HEK293 (cell line): ENCODE results near the gene ZDHHC14.

Experiments
- CTCF ChIA-PET: fragments of 350-600 bp; formaldehyde crosslinking; extraction: SDS; loops from one replicate; lab custom pipeline; 2021; ENCODE audit warnings: antibody characterized with exemption; lab: Yijun Ruan, JAX
- POLR2A ChIA-PET: fragments of 300-600 bp; formaldehyde crosslinking; extraction: SDS; loops from one replicate; lab custom pipeline; 2020; ENCODE audit warnings: antibody characterized with exemption, inconsistent platforms; lab: Yijun Ruan, JAX
- H3K27ac ChIP-seq: fragments of 200-500 bp; sonication (Bioruptor generic); 2 replicates; pipeline ENCODE4 v1.5.1; 2014; ENCODE audit warnings: low read depth, low read length, control low read depth, inconsistent platforms; ENCODE audit errors: extremely low read depth
- H3K36me3 ChIP-seq, 2 experiments: fragments of 200-500 bp in 1 of 2; sonication (Bioruptor generic) in 1 of 2; 1 replicate in 1 of 2; 2 replicates in 1 of 2; pipeline ENCODE4 v1.5.1; 2014 to 2017; ENCODE audit warnings: inconsistent platforms in 2 of 2, low read length in 2 of 2; ENCODE audit not compliant: control insufficient read depth in 2 of 2, insufficient read depth in 1 of 2
- H3K4me1 ChIP-seq: fragments of 200-500 bp; sonication (Bioruptor generic); 2 replicates; pipeline ENCODE4 v1.5.1; 2014; ENCODE audit warnings: mild to moderate bottlenecking, low read length, inconsistent platforms; ENCODE audit not compliant: control insufficient read depth, insufficient read depth
- H3K4me3 ChIP-seq: 2 replicates; pipeline ENCODE4 v1.5.1; 2011; ENCODE audit warnings: low read depth, mild to moderate bottlenecking, control low read depth, low read length, moderate library complexity
- H3K9me3 ChIP-seq: fragments of 200-500 bp; sonication (Bioruptor generic); 2 replicates; pipeline ENCODE4 v1.5.1; 2014; ENCODE audit warnings: low read depth, low read length, inconsistent platforms; ENCODE audit not compliant: control insufficient read depth, insufficient read depth
- GLIS2 ChIP-seq: fragments of 450-650 bp; formaldehyde crosslinking; IDR thresholded peaks from 2 replicates; pipeline ENCODE4 v1.5.1; 2016; ENCODE audit warnings: missing biosample characterization, missing genetic modification characterization
- SCRT2 ChIP-seq: fragments of 450-650 bp; formaldehyde crosslinking; IDR thresholded peaks from 2 replicates; pipeline ENCODE4 v1.5.1; 2016; ENCODE audit warnings: missing biosample characterization, missing genetic modification characterization
- ZEB2 ChIP-seq: fragments of 450-650 bp; formaldehyde crosslinking; IDR thresholded peaks from 2 replicates; pipeline ENCODE4 v1.5.1; 2016; ENCODE audit warnings: missing biosample characterization, missing genetic modification characterization
- ZFP69B ChIP-seq: fragments of 450-650 bp; formaldehyde crosslinking; IDR thresholded peaks from 2 replicates; pipeline ENCODE4 v1.5.1; 2016; ENCODE audit warnings: missing biosample characterization, missing genetic modification characterization
- ZIC2 ChIP-seq: fragments of 450-650 bp; formaldehyde crosslinking; IDR thresholded peaks from 2 replicates; pipeline ENCODE4 v1.5.1; 2016; ENCODE audit warnings: missing biosample characterization, missing genetic modification characterization
- ZNF140 ChIP-seq: fragments of 450-650 bp; formaldehyde crosslinking; IDR thresholded peaks from 2 replicates; pipeline ENCODE4 v1.5.1; 2016; ENCODE audit warnings: missing biosample characterization, missing genetic modification characterization
- ZNF146 ChIP-seq: fragments of 450-650 bp; formaldehyde crosslinking; IDR thresholded peaks from 2 replicates; pipeline ENCODE4 v1.5.1; 2016; ENCODE audit warnings: missing biosample characterization, missing genetic modification characterization
- ZNF37A ChIP-seq: fragments of 450-650 bp; IDR thresholded peaks from 2 replicates; pipeline ENCODE4 v1.5.1; 2018; ENCODE audit warnings: missing biosample characterization, missing genetic modification characterization
- ZNF423 ChIP-seq: fragments of 450-650 bp; formaldehyde crosslinking; IDR thresholded peaks from 2 replicates; pipeline ENCODE4 v1.5.1; 2016; ENCODE audit warnings: missing biosample characterization, missing genetic modification characterization
- ZXDB ChIP-seq: fragments of 450-650 bp; formaldehyde crosslinking; IDR thresholded peaks from 2 replicates; pipeline ENCODE4 v1.5.1; 2016; ENCODE audit warnings: missing biosample characterization, missing genetic modification characterization
- TF ChIP-seq, protein P1 (sequence below): fragments of 450-650 bp; formaldehyde crosslinking; IDR thresholded peaks from 2 replicates; pipeline ENCODE4 v1.5.1; 2017; ENCODE audit warnings: missing biosample characterization, mild to moderate bottlenecking, missing genetic modification characterization, moderate library complexity
- TF ChIP-seq, protein P2 (sequence below): fragments of 450-650 bp; formaldehyde crosslinking; IDR thresholded peaks from 2 replicates; pipeline ENCODE4 v1.5.1; 2016; ENCODE audit warnings: missing biosample characterization, missing genetic modification characterization, low read depth

ZDHHC14 gene

DNA sequence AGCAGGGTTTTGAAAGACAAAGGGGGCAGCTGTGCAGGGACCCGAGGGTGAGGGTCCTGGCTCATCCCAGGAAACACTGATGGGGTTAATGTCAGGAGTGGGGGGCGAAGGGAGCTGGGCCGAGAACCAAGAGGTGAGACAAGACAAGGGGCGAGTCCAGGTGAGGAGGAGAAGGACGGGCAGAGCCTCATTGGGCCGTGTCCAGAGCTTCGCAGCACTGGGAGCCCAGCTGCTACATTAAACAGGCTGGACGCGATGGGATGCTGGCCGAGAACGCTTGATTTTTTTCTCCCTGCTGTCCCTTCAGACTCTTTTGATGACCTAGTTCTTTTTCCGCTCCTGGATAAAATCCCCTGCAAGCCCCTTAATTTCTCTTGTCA is 269.3 kb downstream of the ZDHHC14 start:
- H3K4me1 ChIP-seq = peaks cover 13% of the 10 kb centered on the region; the same call in 1 of the 2 replicates
- POLR2A ChIA-PET = no interaction called here
- H3K4me3 ChIP-seq = no peak overlapping the region
- H3K36me3 ChIP-seq = peaks cover 0 to 10% of the 10 kb centered on the region in 2 experiments; a peak in 1 of 3 replicates
- TF ChIP-seq ZNF423 (tag by site-specific recombination) (0 out of 2 replicates have a peak, but pooled peaks have one; percentile 21), ZNF146 (no peak), ZXDB (no peak)
- TF ChIP-seq, protein P1, sequence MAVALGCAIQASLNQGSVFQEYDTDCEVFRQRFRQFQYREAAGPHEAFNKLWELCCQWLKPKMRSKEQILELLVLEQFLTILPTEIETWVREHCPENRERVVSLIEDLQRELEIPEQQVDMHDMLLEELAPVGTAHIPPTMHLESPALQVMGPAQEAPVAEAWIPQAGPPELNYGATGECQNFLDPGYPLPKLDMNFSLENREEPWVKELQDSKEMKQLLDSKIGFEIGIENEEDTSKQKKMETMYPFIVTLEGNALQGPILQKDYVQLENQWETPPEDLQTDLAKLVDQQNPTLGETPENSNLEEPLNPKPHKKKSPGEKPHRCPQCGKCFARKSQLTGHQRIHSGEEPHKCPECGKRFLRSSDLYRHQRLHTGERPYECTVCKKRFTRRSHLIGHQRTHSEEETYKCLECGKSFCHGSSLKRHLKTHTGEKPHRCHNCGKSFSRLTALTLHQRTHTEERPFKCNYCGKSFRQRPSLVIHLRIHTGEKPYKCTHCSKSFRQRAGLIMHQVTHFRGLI (tag by site-specific recombination) = 0 out of 2 replicates have a peak, but pooled peaks have one; percentile 15
- TF ChIP-seq, protein P2, sequence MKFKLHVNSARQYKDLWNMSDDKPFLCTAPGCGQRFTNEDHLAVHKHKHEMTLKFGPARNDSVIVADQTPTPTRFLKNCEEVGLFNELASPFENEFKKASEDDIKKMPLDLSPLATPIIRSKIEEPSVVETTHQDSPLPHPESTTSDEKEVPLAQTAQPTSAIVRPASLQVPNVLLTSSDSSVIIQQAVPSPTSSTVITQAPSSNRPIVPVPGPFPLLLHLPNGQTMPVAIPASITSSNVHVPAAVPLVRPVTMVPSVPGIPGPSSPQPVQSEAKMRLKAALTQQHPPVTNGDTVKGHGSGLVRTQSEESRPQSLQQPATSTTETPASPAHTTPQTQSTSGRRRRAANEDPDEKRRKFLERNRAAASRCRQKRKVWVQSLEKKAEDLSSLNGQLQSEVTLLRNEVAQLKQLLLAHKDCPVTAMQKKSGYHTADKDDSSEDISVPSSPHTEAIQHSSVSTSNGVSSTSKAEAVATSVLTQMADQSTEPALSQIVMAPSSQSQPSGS (tag by site-specific recombination) = no peak
- no peak overlapping the region for H3K27ac ChIP-seq
- CTCF ChIA-PET = interaction anchor here (0.6 to 1.3 kb wide), 2 partner anchors 17 to 137 kb away, joined by 4 to 7 read pairs; no protein-coding TSS in a partner anchor
- H3K9me3 ChIP-seq = no peaks in the 10 kb centered on the region

GRCh38 chr6:157650801-157651200 is 269.8 kb downstream of the ZDHHC14 start:
- ChIA-PET CTCF (interaction anchor here (0.6 to 1.3 kb wide), 2 partner anchors 16 to 137 kb away, joined by 4 to 7 read pairs; no protein-coding TSS in a partner anchor), POLR2A (no interaction called here)
- Histone ChIP-seq H3K4me1 (peaks cover 13% of the 10 kb centered on the region; the same call in 1 of the 2 replicates), H3K9me3 (no peaks in the 10 kb centered on the region), H3K36me3 (peaks cover 0 to 10% of the 10 kb centered on the region in 2 experiments; a peak in 1 of 3 replicates), H3K27ac (no peak overlapping the region), H3K4me3 (no peak overlapping the region)
- TF ChIP-seq ZIC2 (peak; percentile 47; the same call in 1 of the 2 replicates), ZNF140 (tag by site-specific recombination) (no peak)

DNA sequence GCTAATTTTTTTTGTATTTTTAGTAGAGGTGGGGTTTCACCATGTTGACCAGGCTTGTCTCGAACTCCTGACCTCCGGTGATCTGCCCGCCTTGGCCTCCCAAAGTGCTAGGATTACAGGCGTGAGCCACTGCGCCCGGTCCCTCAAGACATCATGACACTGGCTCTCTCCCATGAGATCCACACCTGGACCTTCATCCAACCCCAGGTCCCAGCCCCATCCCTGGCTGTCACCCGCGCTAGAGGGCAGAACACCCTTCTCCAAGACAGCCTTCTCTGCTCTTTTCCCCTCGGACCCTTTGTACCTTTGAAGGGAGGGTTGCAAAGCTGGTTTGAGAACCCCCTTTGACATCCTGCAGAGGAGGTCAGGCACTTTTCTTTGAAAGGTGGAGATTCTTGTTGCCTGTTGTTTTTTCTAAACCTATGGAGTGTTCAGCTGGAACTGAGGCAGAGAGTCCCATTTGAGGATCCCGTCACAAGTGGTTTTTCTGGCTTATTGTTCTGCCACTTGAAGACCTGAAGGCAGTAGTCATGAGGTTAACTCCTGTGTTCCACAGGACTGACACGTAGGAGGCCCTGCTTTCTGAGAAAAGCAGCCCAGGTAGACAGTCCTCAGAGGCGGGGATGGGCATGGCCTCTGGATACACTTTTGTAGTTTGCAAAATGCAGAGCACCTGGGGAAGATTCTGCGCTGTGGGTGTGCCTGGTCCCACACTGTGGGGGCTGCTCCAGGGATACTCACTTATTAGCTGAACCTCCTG is 270.9 kb downstream of the ZDHHC14 start:
- no peak for TF ChIP-seq ZFP69B (tag by site-specific recombination)
- TF ChIP-seq SCRT2 (tag by site-specific recombination) = peak; percentile 22; the same call in 1 of the 2 replicates
- peaks cover 0 to 10% of the 10 kb centered on the region in 2 experiments; a peak in 1 of 3 replicates for H3K36me3 ChIP-seq
- H3K27ac ChIP-seq = no peak overlapping the region
- no peak overlapping the region for H3K4me3 ChIP-seq
- POLR2A ChIA-PET = no interaction called here
- CTCF ChIA-PET = interaction anchor here (0.6 to 8.8 kb wide), 3 partner anchors 16 to 370 kb away, joined by 3 to 66 read pairs (median 3); no protein-coding TSS in a partner anchor
- H3K9me3 ChIP-seq = no peaks in the 10 kb centered on the region
- peaks cover 13% of the 10 kb centered on the region; the same call in 1 of the 2 replicates for H3K4me1 ChIP-seq

DNA sequence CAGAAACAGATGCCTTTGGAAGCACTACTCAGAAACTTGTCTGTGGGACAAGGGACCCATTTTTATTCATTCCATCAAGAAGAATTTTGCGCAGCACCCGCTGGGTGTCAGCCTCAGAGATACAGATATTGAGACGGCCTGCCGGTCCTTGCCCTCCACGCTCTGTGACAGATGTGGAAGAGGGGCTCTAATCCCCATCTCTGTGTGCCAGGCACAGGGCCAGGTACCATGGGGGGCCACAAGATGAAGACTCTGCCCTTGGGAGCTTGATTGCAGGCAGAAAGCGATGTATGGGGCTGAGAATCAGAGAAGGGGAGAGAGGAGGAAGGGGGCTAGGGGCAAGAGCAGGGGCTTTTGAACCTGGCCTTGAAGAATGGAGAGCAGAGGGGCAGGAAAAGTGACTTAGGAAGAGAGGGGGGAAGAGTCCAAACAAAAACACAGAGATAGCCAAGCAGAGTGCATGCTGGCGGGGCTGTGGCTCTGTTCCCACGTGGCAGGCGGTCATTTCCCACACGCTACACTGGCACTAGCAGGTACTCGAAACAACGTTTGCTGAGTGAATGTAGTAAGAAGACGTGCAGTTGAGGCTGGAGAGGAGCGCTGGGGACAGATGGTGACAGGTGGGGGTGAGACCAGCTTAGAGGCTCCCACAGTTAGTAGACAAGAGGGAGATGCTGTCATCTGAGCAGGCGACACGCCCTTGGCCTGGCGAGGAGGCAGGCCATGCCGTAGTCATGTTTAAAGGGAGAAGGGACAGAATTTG is 271.8 kb downstream of the ZDHHC14 start:
- H3K27ac ChIP-seq = no peak overlapping the region
- H3K9me3 ChIP-seq = no peaks in the 10 kb centered on the region
- ChIA-PET CTCF (interaction anchor here (0.7 to 8.8 kb wide), 2 partner anchors 16 to 371 kb away, joined by 3 to 66 read pairs; no protein-coding TSS in a partner anchor), POLR2A (no interaction called here)
- peaks cover 13% of the 10 kb centered on the region; the same call in 1 of the 2 replicates for H3K4me1 ChIP-seq
- H3K36me3 ChIP-seq = peaks cover 0 to 7% of the 10 kb centered on the region in 2 experiments; a peak in 1 of 3 replicates
- TF ChIP-seq ZNF37A (tag by site-specific recombination) (no peak), ZEB2 (tag by site-specific recombination) (no peak), GLIS2 (tag by site-specific recombination) (no peak)
- no peak overlapping the region for H3K4me3 ChIP-seq
